ENCODE results near the gene PIR. TPM values are rescaled to one million over a fixed set of nuclear protein-coding genes. Genes with fewer than 3 reads are reported as not detected.
A peak's percentile ranks its signal among the peaks of the same experiment; 100 is the strongest.

PIR gene
- 5.6 TPM for polyA plus RNA-seq (ENCODE audit: insufficient read length)
- long read RNA-seq, donor 1, partial matches to known transcripts, result 0 of 2 reads
- long read RNA-seq, donor 1, other reads (novel, unspliced or antisense), result 0 of 2 reads
- long read RNA-seq, donor 2, result 0 reads
- long read RNA-seq, donor 3, partial matches to known transcripts, result 0 of 1 reads
- long read RNA-seq, donor 3, other reads (novel, unspliced or antisense), result 0 of 1 reads
- long read RNA-seq, donor 4, result 0 reads
- long read RNA-seq, donor 5, partial matches to known transcripts, result 0 of 7 reads
- long read RNA-seq, donor 5, other reads (novel, unspliced or antisense), result 0 of 7 reads
- long read RNA-seq, donor 6, partial matches to known transcripts, result 0 of 4 reads
- long read RNA-seq, donor 6, other reads (novel, unspliced or antisense), result 0 of 4 reads
- long read RNA-seq, donor 7, partial matches to known transcripts, result 0 of 2 reads
- long read RNA-seq, donor 7, other reads (novel, unspliced or antisense), result 0 of 2 reads
- long read RNA-seq, donor 8, result 0 reads

GRCh38 chrX:15493118-15493962 is at the start of gene PIR:
PIR (minus strand) TSS chrX:15493333; CDS start chrX:15491257, 2,076 bp downstream.
- peak; percentile 60 for DNase-seq

GRCh38 chrX:15530318-15530717 is 37.2 kb upstream of the PIR start:
- DNase-seq, result no peak

GRCh38 chrX:15529165-15529564 is 36.0 kb upstream of the PIR start:
- no peak for DNase-seq

GRCh38 chrX:15525664-15526416 is 32.7 kb upstream of the PIR start:
- DNase-seq, result no peak

GRCh38 chrX:15524417-15524816 is 31.3 kb upstream of the PIR start:
- DNase-seq, result peak; percentile 18

GRCh38 chrX:15523088-15523487 is 30.0 kb upstream of the PIR start:
- no peak for DNase-seq

- no peak for DNase-seq
Observed at GRCh38 chrX:15522464-15522863, 29.3 kb upstream of the PIR start.

GRCh38 chrX:15515931-15516330 is 22.8 kb upstream of the PIR start:
- no peak for DNase-seq

GRCh38 chrX:15514279-15514678 is 21.1 kb upstream of the PIR start:
- no peak for DNase-seq

GRCh38 chrX:15512401-15512965 is 19.4 kb upstream of the PIR start:
- DNase-seq, result no peak

- no peak for DNase-seq
Observed at GRCh38 chrX:15511563-15511962, 18.4 kb upstream of the PIR start.

GRCh38 chrX:15509845-15510244 is 16.7 kb upstream of the PIR start:
- no peak for DNase-seq

GRCh38 chrX:15507005-15507404 is 13.9 kb upstream of the PIR start:
- DNase-seq, result no peak

- DNase-seq, result no peak
Observed at GRCh38 chrX:15505101-15505500, 12.0 kb upstream of the PIR start.

- DNase-seq, result no peak
Observed at GRCh38 chrX:15504661-15505060, 11.5 kb upstream of the PIR start.

- DNase-seq, result no peak
Observed at GRCh38 chrX:15501506-15501905, 8.4 kb upstream of the PIR start.

GRCh38 chrX:15500497-15500966 is 7.4 kb upstream of the PIR start, which contains the start of gene BMX:
BMX (plus strand) TSS chrX:15500807; CDS start chrX:15508354, 7,547 bp downstream.
- no peak for DNase-seq

GRCh38 chrX:15499976-15500375 is 6.8 kb upstream of the PIR start:
- DNase-seq, result no peak

GRCh38 chrX:15498741-15499140 is 5.6 kb upstream of the PIR start:
- no peak for DNase-seq

GRCh38 chrX:15497865-15498264 is 4.7 kb upstream of the PIR start:
- peak; percentile 25 for DNase-seq

- DNase-seq, result no peak
Observed at GRCh38 chrX:15496824-15497223, 3.7 kb upstream of the PIR start.

GRCh38 chrX:15495801-15496200 is 2.7 kb upstream of the PIR start:
- DNase-seq, result no peak
